Activated CD4-positive, alpha-beta T cell treated with anti-CD3 and anti-CD28 coated beads, Interleukin-2, amount 50 U/mL, for 16 hours (primary cell): Measurements from ENCODE around the gene UBE2QL1.

ENCODE experiments used
- DNase-seq: peaks from one replicate; pipeline ENCODE4 v3.0.0-alpha.2; 2020

The UBE2QL1 gene

GRCh38 chr5:6480133-6481051 lies 31.7 kb downstream of the UBE2QL1 start:
- no peak for DNase-seq

GRCh38 chr5:6482735-6483134 lies 34.1 kb downstream of the UBE2QL1 start:
- DNase-seq, result no peak

DNA sequence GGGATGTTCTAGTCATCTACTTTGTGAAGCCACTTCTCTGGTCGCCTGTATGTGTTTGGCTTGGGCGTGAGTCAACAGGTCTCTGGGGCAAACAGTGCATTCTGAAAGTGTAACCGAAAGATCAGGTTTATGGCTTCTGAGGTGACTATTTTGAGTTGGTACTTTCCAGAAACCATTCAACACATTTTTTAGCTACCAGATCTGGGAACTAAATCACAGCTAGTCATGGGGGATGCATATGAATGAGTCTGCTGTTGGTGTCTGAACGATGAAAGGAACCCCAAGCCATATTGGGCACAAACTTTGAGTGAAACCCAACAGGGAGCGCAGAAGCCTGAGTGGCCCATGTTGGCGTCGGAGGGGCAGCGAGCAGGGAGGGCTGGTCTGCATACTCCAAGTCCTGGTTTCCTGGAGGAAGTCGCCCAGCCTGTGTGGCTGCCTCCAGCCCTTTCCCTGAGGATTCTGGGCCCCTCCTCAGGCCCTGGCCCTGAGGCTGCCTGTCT lies 35.3 kb downstream of the UBE2QL1 start:
- peak; percentile 77 for DNase-seq

GRCh38 chr5:6484446-6484845 lies 35.8 kb downstream of the UBE2QL1 start:
- DNase-seq, result no peak

DNA sequence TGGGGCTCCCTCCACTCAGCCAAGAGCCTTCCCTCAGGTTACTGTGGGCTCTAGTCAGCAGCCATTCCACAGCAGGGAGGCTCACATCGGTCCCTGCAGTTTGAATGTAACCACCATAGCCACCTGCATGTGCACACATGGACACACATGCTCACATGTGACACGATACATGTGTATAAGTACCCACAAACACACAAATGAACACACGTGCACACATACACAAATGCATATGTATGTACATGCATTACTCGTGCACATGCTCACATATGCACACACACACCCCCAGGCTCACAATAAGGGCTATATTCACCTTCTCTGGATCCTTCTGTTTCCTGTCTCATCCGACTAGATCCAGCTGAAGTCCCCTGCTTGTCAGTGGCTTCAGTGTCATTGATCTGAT lies 36.2 kb downstream of the UBE2QL1 start:
- DNase-seq, result no peak

GRCh38 chr5:6485441-6485840 lies 36.8 kb downstream of the UBE2QL1 start:
- DNase-seq, result no peak

GRCh38 chr5:6486074-6486473 lies 37.4 kb downstream of the UBE2QL1 start:
- no peak for DNase-seq

GRCh38 chr5:6487081-6487480 lies 38.4 kb downstream of the UBE2QL1 start:
- no peak for DNase-seq

GRCh38 chr5:6488021-6488420 lies 39.4 kb downstream of the UBE2QL1 start:
- peak; percentile 35 for DNase-seq

- DNase-seq, result no peak
Measured at GRCh38 chr5:6489643-6490185, 41.1 kb downstream of the UBE2QL1 start.

DNA sequence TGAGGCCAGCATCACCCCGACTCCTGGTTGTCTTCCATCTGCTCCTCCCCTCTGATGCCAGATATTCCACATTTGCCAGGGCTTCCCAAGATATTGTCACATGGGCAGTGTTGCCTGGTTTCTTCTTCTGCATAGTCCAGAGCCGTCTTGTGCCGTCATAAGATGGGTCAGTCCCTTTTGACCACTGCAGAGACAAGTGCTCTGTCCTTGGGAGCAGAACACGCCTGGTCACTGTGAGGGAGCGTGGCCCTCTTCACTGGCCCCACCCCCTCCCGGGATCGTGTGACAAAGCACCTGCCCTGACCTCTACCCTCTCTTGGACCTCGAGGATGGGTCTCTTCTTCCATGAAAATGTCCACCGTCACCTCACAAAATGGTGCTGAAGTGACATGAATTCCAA lies 41.6 kb downstream of the UBE2QL1 start:
- no peak for DNase-seq

- no peak for DNase-seq
Measured at GRCh38 chr5:6490693-6491092, 42.0 kb downstream of the UBE2QL1 start.

DNA sequence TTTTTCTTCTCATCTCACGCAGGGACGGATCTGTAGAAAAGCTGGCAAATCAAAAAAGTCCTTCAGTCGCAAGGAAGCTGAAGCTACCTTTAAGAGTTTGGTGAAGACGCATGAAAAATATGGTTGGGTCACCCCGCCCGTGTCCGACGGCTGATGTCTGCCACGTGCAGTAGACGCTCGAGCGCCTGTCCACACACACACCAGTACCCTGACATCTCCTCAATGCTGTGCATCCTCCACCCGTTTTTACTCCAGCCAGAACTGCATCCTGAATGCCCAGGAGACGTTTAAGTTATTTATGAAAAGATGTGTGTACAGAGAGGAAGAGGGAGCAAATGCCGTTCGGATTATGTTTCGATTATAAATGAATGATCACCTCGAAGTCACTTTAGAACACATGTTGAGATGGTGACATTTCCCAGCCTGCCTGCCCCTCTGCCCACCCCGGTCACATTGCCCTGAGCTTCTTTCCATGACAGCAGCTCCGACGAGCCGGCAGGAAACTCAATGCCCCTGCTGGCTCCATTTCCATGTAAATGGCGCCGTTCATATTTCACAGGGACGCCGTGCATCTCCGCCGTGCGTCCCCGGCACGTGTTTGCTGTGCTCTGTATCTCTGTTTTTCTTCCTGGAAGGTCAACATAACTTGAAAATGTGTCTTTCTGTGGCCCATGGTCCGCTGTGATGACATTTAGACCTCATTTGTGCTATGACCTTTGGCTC lies 42.7 kb downstream of the UBE2QL1 start:
- DNase-seq, result no peak

DNA sequence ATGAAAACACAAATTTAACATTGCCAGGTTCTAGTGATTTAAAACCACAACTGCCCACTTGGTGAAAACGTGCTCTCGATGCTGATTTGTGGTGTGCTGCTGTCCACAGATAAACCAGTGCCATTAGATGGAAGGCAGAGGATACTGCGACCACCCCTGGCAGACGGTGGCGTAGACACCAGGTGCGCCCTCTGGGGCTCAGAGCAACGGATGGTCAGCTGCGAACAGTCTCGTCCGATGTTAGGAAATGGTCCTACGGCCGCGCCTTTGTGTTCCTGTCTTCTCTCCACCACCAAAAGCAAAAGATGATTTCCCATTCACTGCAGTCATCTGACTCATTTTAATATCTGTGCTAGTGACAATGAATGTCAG lies 43.2 kb downstream of the UBE2QL1 start:
- no peak for DNase-seq

GRCh38 chr5:6492934-6493333 lies 44.3 kb downstream of the UBE2QL1 start:
- DNase-seq, result peak; percentile 62

GRCh38 chr5:6493681-6494454 lies 45.2 kb downstream of the UBE2QL1 start:
- DNase-seq, result no peak

GRCh38 chr5:6494939-6495338 lies 46.3 kb downstream of the UBE2QL1 start:
- no peak for DNase-seq

GRCh38 chr5:6495433-6496206 lies 47.0 kb downstream of the UBE2QL1 start:
- DNase-seq, result no peak

- DNase-seq, result peak; percentile 89
Measured at GRCh38 chr5:6496207-6496584, 47.5 kb downstream of the UBE2QL1 start.

GRCh38 chr5:6496636-6497035 lies 48.0 kb downstream of the UBE2QL1 start:
- DNase-seq, result peak; percentile 27

DNA sequence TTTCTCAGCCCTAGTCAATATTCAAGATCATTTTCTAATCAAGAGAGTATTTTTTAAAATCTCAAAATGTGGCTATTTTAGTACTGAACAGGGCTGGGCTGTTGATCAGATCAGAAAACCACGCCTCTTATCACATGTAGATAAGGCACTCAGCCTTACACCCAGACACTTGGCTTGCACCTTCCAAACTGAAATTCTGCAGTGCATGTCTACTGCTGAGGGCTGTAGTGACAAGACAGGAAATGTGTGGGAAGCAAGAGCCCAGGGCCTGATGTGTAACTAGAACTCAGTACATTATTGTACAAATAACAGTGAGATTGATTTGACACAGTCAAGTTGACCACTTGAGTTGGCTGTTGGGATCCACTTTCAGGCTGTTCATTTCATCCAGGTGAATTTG lies 48.6 kb downstream of the UBE2QL1 start:
- peak; percentile 52 for DNase-seq

- peak; percentile 44 for DNase-seq
Measured at GRCh38 chr5:6498968-6499367, 50.3 kb downstream of the UBE2QL1 start.
